Spinal cord (tissue), 10 donors: Measurements from ENCODE around the gene TRIML2. TPM values are rescaled to one million over a fixed set of nuclear protein-coding genes. Genes with fewer than 3 reads are reported as not detected.

Experiments
- DNase-seq, 6 donors: peaks; one replicate each; pipeline versions ENCODE4 v3.0.0 to v3.0.0-alpha.2; 2013 to 2015; ENCODE audit warnings: low spot score in 6 of 6, low read depth in 4 of 6
- H3K27ac ChIP-seq: one replicate; pipeline ENCODE4 v1.5.1; 2013; ENCODE audit warnings: low read depth, low read length, control low read depth
- H3K27me3 ChIP-seq: one replicate; pipeline ENCODE4 v1.6.1; 2013; ENCODE audit warnings: low read length; ENCODE audit not compliant: control insufficient read depth, insufficient read depth
- H3K36me3 ChIP-seq: one replicate; pipeline ENCODE4 v1.6.1; 2013; ENCODE audit warnings: low read length; ENCODE audit not compliant: control insufficient read depth, insufficient read depth
- H3K4me1 ChIP-seq: one replicate; pipeline ENCODE4 v1.6.1; 2013; ENCODE audit warnings: low read length; ENCODE audit not compliant: control insufficient read depth, insufficient read depth
- H3K4me3 ChIP-seq: one replicate; pipeline ENCODE4 v1.5.1; 2013; ENCODE audit warnings: low read depth, low read length, control low read depth
- H3K9me3 ChIP-seq: one replicate; pipeline ENCODE4 v1.6.1; 2013; ENCODE audit warnings: low read length; ENCODE audit not compliant: control insufficient read depth, insufficient read depth
- WGBS: methylation state at CpG from one replicate; pipeline ENCODE4 v1.1.5; 2013; ENCODE audit warnings: missing lambda C conversion rate; ENCODE audit not compliant: insufficient coverage; 5-methylcytosine and 5-hydroxymethylcytosine counted together
- polyA plus RNA-seq, 2 donors: library from polyadenylated mRNA; unstranded; fragments of 120-200 nt; gene quantifications; one replicate each; pipeline ENCODE4 v1.2.1, GENCODE V29; 2013; ENCODE audit not compliant: insufficient read length in 2 of 2
- total RNA-seq, 2 donors: library from RNA; depleted of rRNA in 1 of 2; stranded (reverse); fragments of 120-200 nt in 1 of 2; fragments of >200 nt in 1 of 2; gene quantifications; one replicate each; pipeline versions ENCODE4 v1.2.3 to v1.2.4, GENCODE V29; 2013 to 2014
- donor health status: healthy.

TRIML2 gene
- total and polyA plus RNA-seq, 4 donors = not detected

- Histone ChIP-seq H3K27me3 (no peaks in the 10 kb centered on the region), H3K9me3 (peaks cover 2% of the 10 kb centered on the region), H3K4me3 (no peak overlapping the region), H3K27ac (no peak overlapping the region), H3K36me3 (no peaks in the 10 kb centered on the region), H3K4me1 (no peaks in the 10 kb centered on the region)
- no peak for DNase-seq
- no CpG with 5 or more reads among the region's 7 CpGs for WGBS
Observed at GRCh38 chr4:188110741-188111471, 1.5 kb upstream of the TRIML2 start.

- WGBS = 100% methylated on average over 1 of the region's 3 CpGs
- no peak overlapping the region for H3K27ac ChIP-seq
- DNase-seq = no peak
Observed at GRCh38 chr4:188110036-188110435, 633 bp upstream of the TRIML2 start.

GRCh38 chr4:188107931-188108843 is 1.2 kb downstream of the TRIML2 start:
- Histone ChIP-seq H3K9me3 (peaks cover 2% of the 10 kb centered on the region), H3K27ac (no peak overlapping the region), H3K4me3 (no peak overlapping the region), H3K36me3 (no peaks in the 10 kb centered on the region), H3K4me1 (no peaks in the 10 kb centered on the region), H3K27me3 (no peaks in the 10 kb centered on the region)
- WGBS = 46% methylated on average over 10 of the region's 10 CpGs
- no peak for DNase-seq

More at GRCh38 chr4:188110036-188110435, 633 bp upstream of the TRIML2 start:
- Histone ChIP-seq H3K9me3 (peaks cover 2% of the 10 kb centered on the region), H3K27me3 (no peaks in the 10 kb centered on the region), H3K4me1 (no peaks in the 10 kb centered on the region), H3K4me3 (no peak overlapping the region), H3K36me3 (no peaks in the 10 kb centered on the region)

- H3K9me3 ChIP-seq = peaks cover 2% of the 10 kb centered on the region
- H3K36me3 ChIP-seq = no peaks in the 10 kb centered on the region
- WGBS = 98% methylated on average over 40 of the region's 40 CpGs
- no peaks in the 10 kb centered on the region for H3K4me1 ChIP-seq
- no peak for DNase-seq
- H3K27me3 ChIP-seq = no peaks in the 10 kb centered on the region
- H3K4me3 ChIP-seq = no peak overlapping the region
- H3K27ac ChIP-seq = no peak overlapping the region
Observed at GRCh38 chr4:188106454-188106853, 2.9 kb downstream of the TRIML2 start.

GRCh38 chr4:188092824-188093223 is 16.6 kb downstream of the TRIML2 start:
- no peaks in the 10 kb centered on the region for H3K36me3 ChIP-seq
- DNase-seq = no peak
- H3K4me3 ChIP-seq = no peak overlapping the region
- 98% methylated on average over 3 of the region's 3 CpGs for WGBS
- peaks cover 2% of the 10 kb centered on the region for H3K9me3 ChIP-seq
- no peaks in the 10 kb centered on the region for H3K4me1 ChIP-seq
- no peak overlapping the region for H3K27ac ChIP-seq
- H3K27me3 ChIP-seq = no peaks in the 10 kb centered on the region

GRCh38 chr4:188086858-188087257 is 22.5 kb downstream of the TRIML2 start:
- WGBS = 88% methylated on average over 2 of the region's 6 CpGs
- no peak for DNase-seq
- Histone ChIP-seq H3K27ac (no peak overlapping the region), H3K4me3 (no peak overlapping the region), H3K9me3 (peaks cover 2% of the 10 kb centered on the region), H3K4me1 (no peaks in the 10 kb centered on the region), H3K36me3 (no peaks in the 10 kb centered on the region), H3K27me3 (no peaks in the 10 kb centered on the region)

GRCh38 chr4:188082796-188083195 is 26.6 kb downstream of the TRIML2 start:
- Histone ChIP-seq H3K27ac (no peak overlapping the region), H3K4me3 (no peak overlapping the region), H3K9me3 (no peaks in the 10 kb centered on the region), H3K36me3 (no peaks in the 10 kb centered on the region), H3K4me1 (no peaks in the 10 kb centered on the region), H3K27me3 (no peaks in the 10 kb centered on the region)
- 89% methylated on average over 3 of the region's 3 CpGs for WGBS
- DNase-seq = no peak

GRCh38 chr4:188078116-188078515 is 31.3 kb downstream of the TRIML2 start:
- H3K27ac ChIP-seq = no peak overlapping the region
- no peaks in the 10 kb centered on the region for H3K36me3 ChIP-seq
- no peaks in the 10 kb centered on the region for H3K27me3 ChIP-seq
- H3K4me3 ChIP-seq = no peak overlapping the region
- peak in 2 of 6 donors; percentile 8 to 36 for DNase-seq
- WGBS = no CpG with 5 or more reads among the region's 1 CpG
- H3K9me3 ChIP-seq = no peaks in the 10 kb centered on the region
- H3K4me1 ChIP-seq = no peaks in the 10 kb centered on the region

- DNase-seq = no peak
- Histone ChIP-seq H3K27ac (no peak overlapping the region), H3K36me3 (no peaks in the 10 kb centered on the region), H3K4me3 (no peak overlapping the region), H3K4me1 (no peaks in the 10 kb centered on the region), H3K9me3 (no peaks in the 10 kb centered on the region), H3K27me3 (no peaks in the 10 kb centered on the region)
- 89% methylated on average over 8 of the region's 12 CpGs for WGBS
Observed at GRCh38 chr4:188076169-188076568, 33.2 kb downstream of the TRIML2 start.
